MM.1S (cell line): ENCODE data around the gene ATG101.

Experiments
- CTCF ChIP-seq: fragments of 300-600 bp; sonication (generic); IDR thresholded peaks from 2 replicates; pipeline ENCODE4 v1.5.1; 2016; ENCODE audit warnings: antibody characterized with exemption, low read length, mixed read lengths
- EZH2 ChIP-seq: fragments of 300-600 bp; sonication (generic); optimal IDR thresholded peaks from 2 replicates; pipeline ENCODE3; 2017; ENCODE audit warnings: low read depth, mild to moderate bottlenecking, antibody characterized with exemption, low read length, mixed read lengths
- EZH2phosphoT487 ChIP-seq: fragments of 300-600 bp; sonication (generic); IDR thresholded peaks from 2 replicates; pipeline ENCODE4 v1.6.1; 2018; ENCODE audit warnings: antibody characterized with exemption, low read length

DNA sequence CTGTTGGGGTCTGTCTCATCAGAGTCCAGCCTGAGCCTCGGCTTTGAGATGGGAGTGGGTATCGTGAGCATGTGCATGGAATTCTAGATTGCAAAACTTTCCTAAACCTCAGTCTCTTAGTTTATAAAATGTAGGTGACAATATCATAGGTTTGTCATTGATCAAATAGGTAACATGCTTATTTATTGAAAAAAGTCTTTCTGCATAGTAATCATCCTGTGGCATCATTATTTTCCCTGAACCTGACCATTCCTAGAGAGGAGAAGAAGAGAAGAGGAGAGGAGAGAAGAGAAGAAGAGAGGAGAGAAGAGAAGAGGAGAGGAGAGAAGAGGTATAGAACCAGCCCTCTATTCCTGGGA is 13.8 kb downstream of the ATG101 start:
- TF ChIP-seq CTCF (no peak), EZH2phosphoT487 (no peak), EZH2 (no peak)
